Subcutaneous abdominal adipose tissue (tissue), 5 donors: ENCODE data around the gene PRSS3.
"Not testable (repeated sequence)": the region's sequence is repeated elsewhere in the genome, so short reads cannot be mapped to it uniquely, and the experiment has no call there.

Experiments
- H3K27ac ChIP-seq: one replicate; pipeline ENCODE4 v1.7.0; 2013; ENCODE audit warnings: low read depth, mild to moderate bottlenecking, inconsistent platforms, low read length, moderate library complexity
- H3K27me3 ChIP-seq, 5 donors: one replicate each; pipeline ENCODE4 v1.7.0; 2013; ENCODE audit warnings: low read length in 5 of 5, inconsistent platforms in 1 of 5; ENCODE audit not compliant: control insufficient read depth in 5 of 5, insufficient read depth in 4 of 5
- H3K36me3 ChIP-seq, 5 donors: one replicate each; pipeline ENCODE4 v1.7.0; 2013; ENCODE audit warnings: low read length in 5 of 5; ENCODE audit not compliant: control insufficient read depth in 5 of 5, insufficient read depth in 5 of 5
- H3K4me1 ChIP-seq, 5 donors: one replicate each; pipeline ENCODE4 v1.7.0; 2013; ENCODE audit warnings: low read length in 5 of 5, mild to moderate bottlenecking in 3 of 5, moderate library complexity in 1 of 5; ENCODE audit not compliant: control insufficient read depth in 5 of 5, insufficient read depth in 5 of 5
- H3K4me3 ChIP-seq, 5 donors: one replicate each; pipeline ENCODE4 v1.7.0; 2013; ENCODE audit warnings: low read length in 5 of 5, low read depth in 1 of 5
- H3K9ac ChIP-seq, 5 donors: one replicate each; pipeline ENCODE4 v1.7.0; 2013; ENCODE audit warnings: low read length in 5 of 5, mild to moderate bottlenecking in 4 of 5, moderate library complexity in 3 of 5
- H3K9me3 ChIP-seq, 5 donors: one replicate each; pipeline ENCODE4 v1.7.0; 2013; ENCODE audit warnings: low read length in 5 of 5; ENCODE audit not compliant: control insufficient read depth in 5 of 5
- donor health status: healthy.
- donor health status: healthy.
- donor health status: healthy.
- donor health status: healthy.
- donor health status: healthy.

Gene PRSS3

DNA sequence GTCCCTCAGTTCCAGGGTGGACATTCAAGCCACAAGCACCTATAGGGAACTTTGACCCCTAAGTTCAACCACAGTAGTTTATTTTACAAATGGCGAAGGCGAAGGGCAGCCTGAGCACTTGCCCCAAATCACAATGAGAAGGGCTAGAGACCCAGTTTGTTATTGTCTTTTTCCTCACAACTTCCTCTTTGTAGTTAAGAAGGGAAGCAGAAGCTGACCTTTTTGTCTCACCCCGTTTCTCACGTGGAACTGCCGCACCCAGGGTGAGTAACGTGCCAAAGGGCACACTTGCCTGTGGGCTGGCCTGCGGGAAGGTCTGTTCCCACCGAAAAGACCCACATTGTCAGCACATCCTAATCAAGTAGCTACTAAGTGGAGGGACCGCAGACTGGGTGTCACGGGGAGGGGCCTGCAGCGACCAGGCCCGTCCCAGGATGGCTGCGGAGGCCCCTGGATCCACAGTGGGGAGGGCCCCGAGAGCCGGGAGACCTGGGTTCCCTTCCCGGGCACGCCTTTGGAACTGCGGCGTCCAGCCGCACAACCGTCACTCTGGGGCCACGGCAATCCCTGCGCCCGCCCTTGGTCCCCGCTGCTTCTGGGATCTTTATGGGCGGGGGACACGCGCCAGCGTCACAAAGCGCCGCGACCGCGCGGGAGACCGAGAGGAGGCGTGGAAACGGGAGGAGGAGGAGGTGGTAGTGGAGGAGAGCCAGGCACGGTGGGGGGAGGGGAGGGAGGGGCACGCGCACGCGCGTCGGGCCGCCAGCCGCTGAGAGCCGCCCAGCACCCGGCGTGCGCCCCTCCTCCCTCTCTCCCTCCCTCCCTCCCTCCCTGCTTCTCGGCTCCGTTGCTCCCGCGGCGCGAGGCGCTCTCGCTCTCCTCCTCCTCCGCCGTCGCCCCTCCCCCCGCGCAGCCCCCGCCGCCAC is 21.2 kb downstream of the PRSS3 start, which contains the start of gene UBE2R2:
UBE2R2 (plus strand) TSS at position 834 of the 926 bp plus-strand sequence. CDS start 598 bp downstream, outside the sequence.
- Histone ChIP-seq H3K4me3 (peak within 1 kb of the TSS; percentile 82 to 93 (median 87)), H3K27me3 (no peaks in the 10 kb centered on the region), H3K4me1 (peaks cover 4 to 52% (median 46%) of the 10 kb centered on the region in 5 donors), H3K9ac (peak within 1 kb of the TSS; percentile 65 to 97 (median 95)), H3K27ac (peak within 1 kb of the TSS; percentile 99), H3K36me3 (no peaks in the 10 kb centered on the region), H3K9me3 (no peaks in the 10 kb centered on the region)

DNA sequence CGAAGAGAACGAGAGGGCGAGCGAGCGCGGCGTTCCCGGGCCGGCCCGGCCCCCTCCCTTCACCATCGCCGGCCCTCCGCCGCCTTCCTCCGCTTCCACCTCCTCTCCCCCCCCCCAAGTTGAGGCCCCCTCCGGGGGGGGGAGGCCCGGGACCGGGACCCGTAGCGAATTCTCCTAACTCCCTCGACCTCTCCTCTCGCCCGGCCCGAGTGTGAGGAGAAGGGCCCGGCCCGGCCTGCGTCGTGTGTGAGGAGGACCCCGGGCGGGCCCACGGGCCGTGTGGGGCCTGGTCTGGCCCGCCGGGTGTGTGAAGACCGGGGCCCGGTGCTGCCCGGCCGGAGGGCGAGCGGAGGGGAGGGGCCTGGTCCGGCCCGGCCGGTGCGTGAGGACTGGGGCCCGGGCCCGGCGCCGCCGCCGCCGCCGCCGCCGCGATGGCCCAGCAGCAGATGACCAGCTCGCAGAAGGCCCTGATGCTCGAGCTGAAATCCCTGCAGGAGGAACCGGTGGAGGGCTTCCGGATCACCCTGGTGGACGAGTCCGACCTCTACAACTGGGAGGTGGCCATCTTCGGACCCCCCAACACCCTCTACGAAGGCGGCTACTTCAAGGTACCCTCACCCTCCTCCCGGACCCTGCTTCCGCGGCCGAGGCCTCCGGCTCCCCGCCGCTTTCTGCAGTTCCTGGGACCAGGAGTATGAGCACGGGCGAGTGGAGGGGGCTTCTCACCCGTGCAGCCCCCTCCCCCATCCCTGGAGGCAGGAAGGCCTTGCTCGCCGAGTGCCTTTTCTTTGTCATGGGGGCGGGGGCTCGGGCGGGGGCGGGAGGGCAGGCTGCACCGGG is 22.2 kb downstream of the PRSS3 start:
- H3K9ac ChIP-seq = peak overlapping the region in 4 of 5 donors; percentile 92 to 97 (median 94)
- H3K4me3 ChIP-seq = peak overlapping the region; percentile 81 to 93 (median 87)
- no peaks in the 10 kb centered on the region for H3K9me3 ChIP-seq
- no peaks in the 10 kb centered on the region for H3K27me3 ChIP-seq
- peak overlapping the region; percentile 99 for H3K27ac ChIP-seq
- peaks cover 4 to 52% (median 46%) of the 10 kb centered on the region in 5 donors for H3K4me1 ChIP-seq
- no peaks in the 10 kb centered on the region for H3K36me3 ChIP-seq

DNA sequence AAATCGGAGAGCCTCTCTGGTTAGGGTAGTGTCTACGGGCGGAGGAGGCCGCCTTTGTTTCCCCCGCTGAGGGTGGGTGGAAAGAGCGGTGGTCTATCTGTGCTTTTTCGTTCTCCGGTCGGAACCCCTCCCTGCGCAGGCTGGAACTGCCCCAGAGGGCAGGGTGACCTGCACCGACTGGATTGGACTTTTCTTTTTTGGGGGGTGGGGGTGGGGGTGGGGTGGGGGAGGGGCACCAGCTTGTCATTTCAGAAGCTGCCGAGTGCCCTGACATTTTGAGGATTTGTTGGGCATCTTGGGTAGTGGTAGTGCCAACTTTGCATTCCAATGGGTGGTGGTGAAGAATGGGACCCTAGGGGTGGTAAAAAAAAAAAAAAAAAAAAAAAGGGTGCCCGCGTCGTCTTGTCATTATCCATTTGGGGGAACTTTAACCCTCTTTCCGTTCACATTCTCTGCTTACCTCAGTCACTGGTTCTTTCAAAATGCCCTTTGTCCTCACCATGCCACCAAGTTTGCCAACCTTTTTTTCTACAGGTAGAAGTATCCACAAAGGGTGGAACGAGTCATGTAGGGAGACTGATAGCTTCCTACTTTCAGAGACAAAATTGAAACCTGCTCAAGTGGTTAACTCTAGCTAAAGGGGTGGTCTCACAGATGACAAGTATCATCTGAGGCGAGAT is 22.9 kb downstream of the PRSS3 start:
- H3K36me3 ChIP-seq = no peaks in the 10 kb centered on the region

DNA sequence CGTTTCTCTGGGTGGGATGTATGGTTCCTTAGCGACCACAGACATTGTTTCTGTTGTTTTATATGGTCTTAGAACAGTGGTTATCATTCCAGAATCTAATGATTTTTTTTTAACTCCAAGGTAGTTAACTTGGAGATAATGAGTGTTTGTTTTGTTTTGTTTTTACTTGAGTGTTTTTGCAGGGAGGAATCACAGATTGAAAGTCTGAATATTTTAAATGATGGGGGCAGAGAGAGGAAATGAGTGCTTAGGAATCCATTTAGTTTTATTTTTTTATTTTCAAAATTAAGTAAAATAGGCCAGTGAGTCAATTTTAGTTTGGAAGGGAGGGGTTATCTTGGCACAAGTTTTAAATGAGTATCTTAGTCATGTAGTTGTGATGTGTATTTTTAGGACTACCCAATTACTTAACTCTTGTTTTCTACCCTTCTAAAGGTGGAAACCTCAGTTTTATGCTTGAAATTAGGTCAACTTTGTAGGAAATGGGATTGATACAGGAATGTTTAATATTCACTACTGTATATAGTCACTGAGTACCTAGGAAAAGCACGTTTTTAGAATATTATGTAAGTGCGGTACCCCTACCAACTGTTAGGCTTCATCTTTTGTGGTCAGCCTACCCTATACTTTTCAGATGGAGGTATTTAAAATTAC is 23.6 kb downstream of the PRSS3 start:
- Histone ChIP-seq H3K27me3 (no peaks in the 10 kb centered on the region), H3K9me3 (no peaks in the 10 kb centered on the region), H3K27ac (peak overlapping the region; percentile 75), H3K36me3 (no peaks in the 10 kb centered on the region), H3K4me1 (peaks cover 4 to 50% (median 40%) of the 10 kb centered on the region in 5 donors), H3K9ac (peak overlapping the region; percentile 6 to 96 (median 77)), H3K4me3 (peak overlapping the region; percentile 81 to 93 (median 87))

More for the DNA sequence above, 22.9 kb downstream of the PRSS3 start:
- peak overlapping the region; percentile 99 for H3K27ac ChIP-seq
- peak overlapping the region; percentile 6 to 97 (median 92) for H3K9ac ChIP-seq
- peaks cover 4 to 52% (median 45%) of the 10 kb centered on the region in 5 donors for H3K4me1 ChIP-seq
- no peaks in the 10 kb centered on the region for H3K9me3 ChIP-seq
- H3K27me3 ChIP-seq = no peaks in the 10 kb centered on the region
- H3K4me3 ChIP-seq = peak overlapping the region; percentile 81 to 93 (median 87)

DNA sequence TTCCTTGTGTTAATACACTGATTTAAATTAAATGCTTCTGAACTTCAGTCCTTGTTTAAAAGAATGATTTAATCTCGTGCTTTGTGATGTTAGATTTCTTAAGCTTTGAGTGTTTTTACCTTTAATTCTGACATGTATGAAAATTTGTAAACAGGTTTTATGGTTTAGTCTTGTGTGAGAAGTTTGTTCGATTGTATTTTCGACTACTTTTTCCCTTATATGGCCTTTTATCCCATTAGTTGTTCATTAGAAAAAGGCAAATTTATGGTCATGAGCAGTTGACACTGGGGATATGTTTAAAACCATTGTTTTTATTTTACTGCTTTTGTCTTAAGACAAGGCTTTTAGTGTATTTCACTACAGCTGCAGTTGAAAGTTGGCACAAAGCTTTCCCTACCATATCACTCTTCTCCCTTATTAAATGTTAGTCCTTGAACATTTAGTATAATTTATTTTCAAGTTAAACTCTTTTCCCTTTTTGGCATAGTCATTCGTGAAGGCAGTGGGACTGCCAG is 24.9 kb downstream of the PRSS3 start:
- no peak overlapping the region for H3K4me3 ChIP-seq

DNA sequence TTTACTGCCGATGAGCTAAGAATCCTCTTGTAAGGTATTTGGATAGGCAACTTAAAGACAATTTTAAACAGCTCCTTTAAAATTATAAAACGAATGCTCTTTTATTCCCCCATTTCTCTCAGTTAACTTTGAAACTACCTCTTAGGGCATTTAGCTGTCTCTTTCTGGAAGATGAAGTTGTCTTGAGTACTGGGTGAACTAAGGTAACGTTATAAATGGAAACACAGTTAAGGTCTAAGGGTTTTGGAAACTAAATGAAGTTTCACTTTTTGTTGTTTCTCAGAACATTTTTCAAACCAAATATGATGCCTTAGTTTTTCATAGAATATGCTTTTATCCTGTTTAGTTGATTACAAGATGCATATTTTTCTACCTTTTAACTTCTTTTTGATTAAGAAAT is 28.4 kb downstream of the PRSS3 start:
- H3K4me1 ChIP-seq = peaks cover 0 to 20% (median 16%) of the 10 kb centered on the region in 5 donors
- H3K9ac ChIP-seq = no peak overlapping the region
- H3K4me3 ChIP-seq = no peak overlapping the region
- no peaks in the 10 kb centered on the region for H3K36me3 ChIP-seq
- H3K27me3 ChIP-seq = no peaks in the 10 kb centered on the region
- H3K9me3 ChIP-seq = no peaks in the 10 kb centered on the region
- no peak overlapping the region for H3K27ac ChIP-seq

More for the DNA sequence above, 24.9 kb downstream of the PRSS3 start:
- Histone ChIP-seq H3K4me1 (peaks cover 4 to 39% (median 31%) of the 10 kb centered on the region in 5 donors), H3K27me3 (no peaks in the 10 kb centered on the region), H3K27ac (peak overlapping the region; percentile 75), H3K9me3 (no peaks in the 10 kb centered on the region), H3K9ac (no peak overlapping the region), H3K36me3 (no peaks in the 10 kb centered on the region)

DNA sequence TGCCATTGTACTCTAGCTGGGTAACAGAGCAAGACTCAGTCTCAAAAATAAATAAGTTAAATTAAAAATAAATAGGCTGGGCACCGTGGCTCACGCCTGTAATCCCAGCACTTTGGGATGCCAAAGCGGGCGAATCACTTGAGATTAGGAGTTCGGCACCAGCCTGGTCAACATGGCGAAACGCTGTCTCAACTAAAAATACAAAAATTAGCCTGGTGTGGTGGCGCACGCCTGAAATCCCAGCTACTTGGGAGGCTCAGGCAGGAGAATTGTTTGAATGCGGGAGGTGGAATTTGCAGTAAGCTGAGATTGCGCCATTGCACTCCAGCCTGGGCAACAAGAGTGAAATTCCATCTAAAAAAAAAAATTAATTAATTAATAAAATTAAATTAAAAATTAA is 31.9 kb downstream of the PRSS3 start:
- not testable (repeated sequence) for H3K27ac ChIP-seq, H3K9me3 ChIP-seq, H3K36me3 ChIP-seq, H3K27me3 ChIP-seq, H3K4me3 ChIP-seq, H3K4me1 ChIP-seq, H3K9ac ChIP-seq

DNA sequence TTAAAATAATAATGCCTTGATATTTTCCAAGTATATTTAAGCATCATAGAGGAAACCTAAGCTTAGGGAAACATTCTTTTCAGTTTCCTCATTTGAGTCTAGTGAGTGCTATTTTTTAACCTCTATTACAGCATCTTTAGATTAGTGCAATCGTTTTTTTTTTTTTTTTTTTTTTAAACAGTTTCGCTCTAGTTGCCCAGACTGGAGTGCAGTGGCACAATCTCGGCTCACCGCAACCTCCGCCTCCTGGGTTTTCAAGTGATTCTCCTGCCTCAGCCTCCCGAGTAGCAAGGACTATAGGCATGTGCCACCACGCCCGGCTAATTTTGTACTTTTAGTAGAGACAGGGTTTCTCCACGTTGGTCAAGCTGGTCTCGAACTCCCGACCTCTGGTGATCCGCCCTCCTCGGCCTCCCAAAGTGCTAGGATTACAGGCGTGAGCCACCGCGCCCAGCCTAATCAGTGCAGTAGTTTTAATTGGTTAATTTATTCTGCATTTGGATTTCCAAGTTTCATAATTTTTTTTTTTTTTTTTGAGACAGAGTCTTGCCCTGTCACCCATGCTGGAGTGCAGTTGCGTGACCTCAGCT is 34.4 kb downstream of the PRSS3 start:
- H3K4me1 ChIP-seq, H3K36me3 ChIP-seq, H3K9me3 ChIP-seq, H3K27me3 ChIP-seq, H3K9ac ChIP-seq, H3K27ac ChIP-seq, H3K4me3 ChIP-seq: not testable (repeated sequence)
